ENCODE measurements around the gene INF2.

Gene INF2

GRCh38 chr14:104689881-104690711 is 678 bp downstream of the INF2 start:
- no peak for DNase-seq (ENCODE audit: low read depth in 3 of 3)

DNA sequence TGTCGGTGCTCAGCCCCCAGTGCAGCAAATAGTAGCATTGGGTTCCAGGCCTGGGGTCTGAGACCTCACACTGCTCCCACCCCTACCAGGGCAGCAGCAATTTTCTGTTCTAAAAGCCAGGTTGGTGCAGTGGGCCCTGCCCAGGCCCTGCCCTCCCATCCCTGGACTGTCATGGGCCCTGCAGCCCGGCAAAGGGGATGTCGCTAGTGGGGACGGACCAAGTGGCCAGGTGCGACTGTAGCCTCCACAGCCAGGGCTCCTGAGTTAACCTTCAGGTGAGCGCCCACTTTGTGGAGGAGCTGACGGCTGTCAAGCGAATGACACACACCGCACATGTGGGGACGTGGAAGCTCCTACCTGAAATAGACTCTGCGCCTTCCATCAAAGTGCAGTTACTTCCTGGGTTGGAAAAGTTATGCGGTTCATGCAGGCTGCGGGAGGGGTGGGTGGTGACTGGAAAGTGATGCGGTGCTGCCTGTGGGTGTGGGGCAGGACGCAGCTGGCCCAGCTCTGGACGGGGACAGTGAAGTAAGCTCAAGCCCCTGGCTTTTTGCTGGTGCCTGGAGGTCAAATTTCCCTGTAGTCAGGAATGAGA is 1.5 kb downstream of the INF2 start:
- DNase-seq (ENCODE audit: low read depth in 3 of 3), result no peak

DNA sequence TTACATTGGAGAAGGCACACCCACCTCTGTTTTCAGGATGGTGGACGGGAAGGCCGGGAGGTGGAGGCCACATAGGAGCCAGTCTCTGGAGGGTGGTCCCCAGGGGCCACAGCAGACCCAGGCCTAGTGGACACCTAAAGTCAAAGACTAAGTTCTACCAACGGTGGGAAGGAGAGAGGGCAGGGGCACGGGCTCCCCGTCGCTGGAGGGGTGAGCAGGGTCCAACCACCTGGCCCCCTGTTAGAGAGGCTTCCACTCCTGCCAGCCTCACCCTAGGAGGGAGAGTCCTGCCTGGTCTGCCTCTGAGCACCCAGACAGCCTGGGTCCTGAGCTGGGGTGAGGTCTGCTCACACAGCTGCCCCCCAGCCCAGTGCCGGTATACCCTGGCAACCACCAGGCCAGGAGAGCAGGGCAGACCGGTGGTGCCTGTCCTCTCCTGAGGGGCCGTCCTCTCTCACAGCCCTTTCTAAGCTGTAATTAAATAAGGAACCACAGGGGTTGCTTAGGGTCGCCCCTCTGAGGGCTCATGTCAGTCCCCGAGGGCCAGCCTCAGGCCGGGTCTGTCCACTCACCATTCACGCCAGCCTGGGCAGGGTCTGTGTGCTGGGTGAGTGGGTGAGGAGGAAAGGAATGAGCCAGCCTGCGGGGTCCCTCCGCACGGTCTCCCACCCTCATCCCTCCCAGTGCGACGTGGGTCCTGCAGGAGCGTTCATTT is 2.3 kb downstream of the INF2 start:
- no peak for DNase-seq (ENCODE audit: low read depth in 3 of 3)

DNA sequence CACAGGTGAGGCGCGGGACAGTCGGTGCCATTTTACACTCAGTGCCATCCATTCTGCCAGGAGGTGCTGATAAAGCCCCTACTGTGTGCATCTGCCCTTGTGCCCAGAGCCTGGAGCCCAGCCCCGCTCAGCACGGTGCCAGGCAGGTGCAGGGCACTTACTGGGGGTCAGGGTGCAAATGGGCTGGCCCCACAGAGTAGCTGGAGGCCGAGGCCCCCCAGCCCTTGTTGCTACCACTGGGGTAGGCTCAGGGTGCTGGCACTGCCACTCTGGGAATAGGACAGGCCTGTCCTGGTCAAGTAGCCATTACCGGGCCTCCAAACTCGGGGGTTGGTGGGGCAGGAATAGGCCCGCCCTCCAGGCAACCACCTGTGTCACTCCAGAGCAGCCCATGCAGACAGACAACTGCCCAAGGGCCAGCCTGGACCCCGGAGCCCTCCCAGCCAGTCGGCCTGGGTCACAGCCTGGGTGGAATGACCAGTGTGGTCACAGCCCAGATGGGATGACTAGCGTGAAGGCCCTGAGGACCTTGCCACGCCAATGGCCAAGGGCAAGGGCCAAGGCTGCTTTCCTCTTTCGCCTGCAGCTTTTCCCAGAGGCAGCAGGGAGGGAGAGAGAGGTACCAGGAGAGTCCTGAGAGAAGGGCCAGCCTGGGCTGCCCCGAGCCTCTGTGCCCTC is 3.0 kb downstream of the INF2 start:
- DNase-seq (ENCODE audit: low read depth in 3 of 3), result no peak

DNA sequence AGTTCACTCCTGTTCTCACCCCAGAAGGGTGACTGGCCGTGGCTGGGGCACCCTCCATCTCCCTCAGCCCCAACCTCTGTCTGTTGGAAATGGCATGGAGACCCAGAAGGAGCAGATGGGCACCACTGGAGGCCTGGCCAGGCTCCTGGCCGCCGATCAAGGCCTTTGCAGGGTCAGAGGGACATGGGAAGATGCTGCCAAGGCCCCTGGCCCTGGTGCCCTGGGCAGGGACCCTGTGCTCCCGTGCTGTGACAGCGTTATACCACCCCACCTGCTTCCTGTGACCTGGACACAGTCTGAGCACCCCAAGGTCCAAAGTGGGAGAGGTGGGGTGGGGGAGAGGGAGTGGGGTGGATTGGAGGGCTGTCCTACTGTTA is 3.5 kb downstream of the INF2 start:
- no peak for DNase-seq (ENCODE audit: low read depth in 3 of 3)

GRCh38 chr14:104693482-104694431 is 4.3 kb downstream of the INF2 start:
- no peak for DNase-seq (ENCODE audit: low read depth in 3 of 3)

DNA sequence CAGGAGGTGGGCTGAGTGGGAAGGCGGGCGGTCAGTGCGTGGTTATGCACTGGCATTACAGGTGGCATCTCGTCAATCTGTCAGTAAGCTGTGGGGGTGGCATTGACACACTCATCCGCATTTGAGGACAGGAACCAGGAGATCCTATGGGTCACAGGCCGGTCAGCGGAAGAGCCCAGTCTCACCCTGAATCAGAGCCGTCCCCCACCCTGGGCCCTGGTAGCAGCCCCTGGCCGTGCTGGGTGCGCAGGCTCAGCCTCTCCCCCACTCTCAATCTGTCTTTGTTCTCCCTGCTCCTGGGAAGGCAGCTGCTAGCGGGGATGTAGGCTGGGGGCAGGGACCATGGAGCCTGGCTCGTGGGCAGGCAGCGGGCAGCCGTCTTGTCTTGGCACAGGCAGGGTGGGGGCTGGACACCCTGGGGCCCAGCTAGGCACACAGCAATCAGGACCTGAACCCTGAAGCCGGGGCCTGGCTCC is 5.1 kb downstream of the INF2 start:
- no peak for DNase-seq (ENCODE audit: low read depth in 3 of 3)

DNA sequence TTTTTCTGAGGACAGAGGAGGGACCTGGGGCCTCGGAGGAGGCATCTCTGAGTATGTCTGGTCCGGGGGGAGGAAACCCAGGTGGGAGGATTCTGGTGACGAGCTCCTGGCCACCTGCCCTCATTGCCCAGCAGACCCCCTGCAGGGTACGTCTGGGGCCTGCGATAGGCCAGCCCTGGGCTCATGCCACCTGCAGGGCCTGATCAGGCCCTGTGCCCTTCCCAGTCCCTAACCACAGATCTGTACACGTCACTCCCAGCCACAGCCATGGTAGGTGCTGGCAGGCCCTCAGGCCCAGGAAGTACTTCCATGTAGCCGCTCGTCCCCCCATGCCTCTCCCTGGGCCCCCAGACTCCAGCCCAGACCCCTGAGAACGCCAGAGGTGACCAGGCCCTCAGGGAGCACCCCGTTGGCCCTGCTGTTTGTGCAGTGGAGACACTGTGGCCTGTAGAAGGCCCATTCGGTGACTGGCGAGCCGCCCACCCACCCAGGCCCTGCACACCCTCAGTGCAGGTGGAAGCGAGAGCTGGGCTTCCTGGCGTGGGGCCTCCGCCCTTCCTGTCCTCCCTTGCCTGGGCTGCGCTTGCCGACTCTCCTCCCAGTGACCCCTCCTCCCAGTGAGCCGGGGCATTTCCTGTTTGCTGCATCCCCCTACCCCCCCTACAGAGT is 5.7 kb downstream of the INF2 start:
- DNase-seq (ENCODE audit: low read depth in 3 of 3), result no peak

GRCh38 chr14:104695660-104696000 is 6.2 kb downstream of the INF2 start:
- DNase-seq (ENCODE audit: low read depth in 3 of 3), result no peak

- no peak for DNase-seq (ENCODE audit: low read depth in 3 of 3)
Observed at GRCh38 chr14:104696671-104697316, 7.4 kb downstream of the INF2 start.

GRCh38 chr14:104697317-104697703 is 7.9 kb downstream of the INF2 start:
- no peak for DNase-seq (ENCODE audit: low read depth in 3 of 3)

- DNase-seq (ENCODE audit: low read depth in 3 of 3), result no peak
Observed at GRCh38 chr14:104697892-104698583, 8.6 kb downstream of the INF2 start.

DNA sequence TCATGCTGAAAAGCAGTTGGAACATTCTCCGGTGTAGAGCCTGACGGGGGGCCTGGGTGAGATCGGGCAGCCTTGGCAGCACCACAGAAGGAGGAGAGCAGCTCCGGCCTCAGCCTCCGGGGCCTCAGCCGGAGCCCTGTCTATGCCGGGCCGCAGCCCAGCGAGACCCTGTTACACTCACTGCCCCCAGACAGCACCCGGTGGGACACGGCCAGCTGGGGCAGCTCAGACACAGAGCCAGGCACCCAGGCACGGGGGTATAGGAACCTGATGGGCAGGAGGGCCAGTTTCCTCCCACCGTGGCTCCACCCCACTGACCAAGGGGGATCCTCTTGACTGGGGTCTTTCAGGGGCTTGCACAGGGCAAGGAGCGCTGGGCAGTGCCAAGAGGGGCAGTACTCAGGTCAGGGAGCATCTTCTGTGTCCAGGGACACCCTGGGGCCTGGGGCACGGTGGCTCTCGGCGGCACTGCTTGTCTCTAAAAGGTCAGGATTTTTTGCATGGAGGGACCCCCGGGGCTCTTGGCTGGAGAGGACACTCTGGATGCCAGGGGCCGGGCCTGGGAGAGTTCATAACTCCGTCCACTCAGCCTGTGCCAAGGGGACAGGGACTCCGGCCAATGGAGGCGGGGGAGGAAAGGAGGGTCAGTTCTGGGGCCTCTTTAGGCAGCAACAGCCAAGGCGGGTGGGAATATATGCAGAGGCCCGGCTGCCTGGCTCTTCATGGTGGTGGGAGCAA is 9.4 kb downstream of the INF2 start:
- no peak for DNase-seq (ENCODE audit: low read depth in 3 of 3)

DNA sequence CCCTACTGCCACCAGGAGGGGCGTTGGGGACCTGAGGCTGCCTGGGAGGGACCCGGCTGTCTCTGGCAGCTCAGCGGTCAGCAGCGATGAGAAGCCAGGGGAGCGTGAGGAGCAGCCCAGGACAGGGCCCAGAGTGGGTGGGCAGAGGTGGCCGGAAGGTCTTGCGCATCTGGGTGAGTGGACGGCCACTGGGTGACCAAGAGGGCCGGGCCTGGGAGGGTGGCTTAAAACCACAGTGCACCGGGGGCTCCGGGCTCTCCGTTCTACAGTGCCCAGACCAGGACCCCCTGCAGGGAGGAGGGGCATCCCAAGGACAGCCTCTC is 10.0 kb downstream of the INF2 start:
- DNase-seq (ENCODE audit: low read depth in 3 of 3), result no peak

DNA sequence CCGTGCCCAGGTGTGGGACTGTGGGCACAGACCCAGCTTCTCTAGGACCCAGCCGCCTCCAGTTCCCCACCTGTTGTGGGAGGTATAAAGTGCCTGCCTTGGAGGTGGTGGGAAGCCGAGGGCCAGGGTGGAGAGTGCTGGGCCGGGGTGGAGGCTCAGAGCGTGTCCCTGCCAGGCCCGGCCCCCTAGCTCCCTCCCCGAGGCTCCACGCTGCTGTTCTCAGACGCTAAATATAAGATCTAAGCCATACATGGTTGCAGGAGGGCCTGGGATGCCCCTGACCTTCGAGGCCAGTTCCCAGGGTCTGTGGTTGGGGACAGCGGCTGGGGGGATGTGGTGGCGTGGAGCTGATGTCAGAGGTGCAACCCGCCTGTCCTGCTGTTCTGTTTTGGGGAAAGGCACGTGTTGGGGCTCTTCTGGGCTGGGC is 10.8 kb downstream of the INF2 start:
- no peak for DNase-seq (ENCODE audit: low read depth in 3 of 3)

- DNase-seq (ENCODE audit: low read depth in 3 of 3), result no peak
Observed at GRCh38 chr14:104700747-104701217, 11.4 kb downstream of the INF2 start.

GRCh38 chr14:104701383-104702076 is 12.1 kb downstream of the INF2 start:
- DNase-seq (ENCODE audit: low read depth in 3 of 3), result no peak

DNA sequence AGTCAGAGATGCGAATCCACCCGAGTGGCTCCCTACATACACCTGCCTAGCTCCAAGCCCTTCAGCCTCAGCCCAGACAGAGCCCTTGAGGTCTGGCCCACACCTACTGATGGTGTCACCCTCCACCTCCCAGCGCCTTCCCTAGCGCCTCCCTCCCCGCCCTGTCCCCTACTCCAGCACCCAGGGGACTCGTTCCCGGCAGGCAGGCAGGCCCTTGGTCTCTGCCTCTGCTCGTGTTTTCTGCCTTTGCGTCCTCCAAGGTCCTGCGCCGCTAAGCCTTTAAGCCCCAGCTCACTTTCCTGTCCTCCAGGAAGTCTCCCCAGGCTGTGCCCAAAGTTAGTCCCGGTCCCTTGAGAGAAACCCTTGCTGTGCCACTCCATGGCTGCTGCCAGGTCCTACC is 12.7 kb downstream of the INF2 start:
- no peak for DNase-seq (ENCODE audit: low read depth in 3 of 3)
